ENCODE measurements around the gene PTPRT.

DNA sequence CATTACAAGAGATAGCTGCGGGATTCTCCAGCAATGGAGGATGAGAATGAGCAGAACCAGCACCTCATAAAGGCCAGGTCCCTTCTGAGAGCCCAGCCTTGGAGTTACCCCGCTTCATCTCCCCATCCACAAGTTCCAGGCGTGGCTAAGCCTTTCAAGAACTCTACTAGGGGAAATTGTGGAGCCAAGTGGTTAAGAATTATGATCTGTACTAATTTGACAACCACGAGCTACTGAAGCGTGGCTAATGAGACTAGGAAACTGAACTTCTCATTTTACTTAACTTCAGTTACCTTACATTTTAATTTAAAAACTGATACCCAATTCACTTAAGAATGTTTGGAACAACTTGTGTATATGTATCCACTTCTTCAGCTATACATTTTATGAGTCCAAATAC is 401.0 kb downstream of the PTPRT start:
- TF ChIP-seq, protein P1, sequence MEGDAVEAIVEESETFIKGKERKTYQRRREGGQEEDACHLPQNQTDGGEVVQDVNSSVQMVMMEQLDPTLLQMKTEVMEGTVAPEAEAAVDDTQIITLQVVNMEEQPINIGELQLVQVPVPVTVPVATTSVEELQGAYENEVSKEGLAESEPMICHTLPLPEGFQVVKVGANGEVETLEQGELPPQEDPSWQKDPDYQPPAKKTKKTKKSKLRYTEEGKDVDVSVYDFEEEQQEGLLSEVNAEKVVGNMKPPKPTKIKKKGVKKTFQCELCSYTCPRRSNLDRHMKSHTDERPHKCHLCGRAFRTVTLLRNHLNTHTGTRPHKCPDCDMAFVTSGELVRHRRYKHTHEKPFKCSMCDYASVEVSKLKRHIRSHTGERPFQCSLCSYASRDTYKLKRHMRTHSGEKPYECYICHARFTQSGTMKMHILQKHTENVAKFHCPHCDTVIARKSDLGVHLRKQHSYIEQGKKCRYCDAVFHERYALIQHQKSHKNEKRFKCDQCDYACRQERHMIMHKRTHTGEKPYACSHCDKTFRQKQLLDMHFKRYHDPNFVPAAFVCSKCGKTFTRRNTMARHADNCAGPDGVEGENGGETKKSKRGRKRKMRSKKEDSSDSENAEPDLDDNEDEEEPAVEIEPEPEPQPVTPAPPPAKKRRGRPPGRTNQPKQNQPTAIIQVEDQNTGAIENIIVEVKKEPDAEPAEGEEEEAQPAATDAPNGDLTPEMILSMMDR (IDR thresholded peaks at IDR 0.05): no peak
- TF ChIP-seq POLR2A (IDR thresholded peaks at IDR 0.05) (no peak), EP300 (IDR thresholded peaks at IDR 0.05) (no peak)
